DMS53 (cell line): ENCODE measurements around the gene BSG.
"Not testable (repeated sequence)": the region's sequence is repeated elsewhere in the genome, so short reads cannot be mapped to it uniquely, and the experiment has no call there.

Experiments used
- DNase-seq: peaks from one replicate; lab custom pipeline; 2025; lab: John Stamatoyannopoulos, UW

The BSG gene

DNA sequence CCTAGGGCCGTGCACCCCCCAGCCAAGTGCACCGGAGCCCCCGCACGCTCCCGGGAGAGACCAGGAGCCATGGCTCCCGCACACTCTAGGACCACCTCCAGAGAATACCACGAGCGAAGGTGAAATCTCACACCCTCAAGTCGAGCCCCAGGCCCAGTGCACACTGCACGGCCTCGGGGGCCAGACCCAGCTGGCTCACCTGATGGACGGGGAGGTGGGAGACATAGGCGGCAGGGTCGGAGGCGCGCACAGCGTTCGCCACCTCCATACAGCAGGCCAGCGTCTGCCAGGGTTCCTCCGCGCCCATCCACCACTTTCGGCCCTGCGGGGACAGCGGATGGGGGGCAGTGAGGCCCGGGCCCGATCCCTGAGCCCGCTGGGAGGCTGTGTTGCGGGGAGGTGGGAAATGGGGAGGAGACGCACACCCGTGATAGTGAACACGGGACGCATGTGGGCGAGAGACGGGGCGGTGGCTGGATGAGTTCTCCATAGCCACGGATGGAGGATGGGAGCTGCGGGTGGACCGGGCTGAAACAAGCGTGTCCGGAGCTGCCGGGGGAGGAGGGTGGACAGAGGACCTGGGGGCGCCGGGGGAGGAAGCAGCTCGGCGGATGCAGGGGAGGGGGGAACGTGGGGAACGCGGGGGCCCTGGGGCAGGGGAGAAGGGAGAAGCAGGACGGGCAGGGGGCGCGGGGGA, 47.9 kb downstream of the BSG start:
- DNase-seq = no peak

DNA sequence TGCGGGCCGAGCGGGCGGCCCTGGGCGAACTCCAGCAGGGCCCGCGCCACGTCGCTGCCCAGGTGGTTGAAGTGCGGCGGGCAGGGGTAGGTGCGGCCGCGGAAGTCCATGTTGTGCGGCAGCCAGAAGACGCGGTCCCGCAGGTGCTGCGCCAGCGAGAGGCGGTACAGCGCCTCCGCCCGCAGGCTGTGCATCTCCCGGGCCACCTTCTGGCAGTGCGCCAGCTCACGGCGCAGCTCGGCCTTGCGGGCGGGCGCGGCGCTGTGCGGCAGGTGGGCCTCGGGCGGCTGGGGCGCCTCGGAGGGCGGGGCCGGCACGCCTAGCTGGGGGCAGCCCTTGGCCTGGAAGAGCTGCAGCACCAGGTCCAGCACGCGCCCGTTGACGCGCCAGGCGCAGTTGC, 48.8 kb downstream of the BSG start:
- DNase-seq = not testable (repeated sequence)

DNA sequence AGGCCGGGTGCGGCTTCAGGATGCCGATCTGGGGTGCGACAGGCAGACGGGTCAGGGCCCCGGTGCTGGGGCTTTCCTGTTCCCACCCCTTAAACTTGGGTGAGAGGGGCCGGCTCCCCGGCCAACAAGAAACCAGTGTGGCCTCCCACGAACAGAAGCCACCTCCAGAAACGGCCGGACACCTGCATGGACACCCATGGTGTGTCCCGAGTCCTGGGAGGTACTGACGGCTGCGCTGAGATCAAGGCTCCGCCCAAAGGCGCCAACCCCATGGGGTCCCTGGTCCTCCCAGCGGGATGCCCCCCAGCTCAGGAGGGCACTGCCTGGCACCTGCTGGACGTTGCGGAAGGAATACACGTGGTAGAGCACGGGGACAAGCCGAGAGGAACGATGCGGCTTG, 49.4 kb downstream of the BSG start:
- no peak for DNase-seq

- no peak for DNase-seq
Observed at GRCh38 chr19:622666-623065, 50.3 kb downstream of the BSG start.

DNA sequence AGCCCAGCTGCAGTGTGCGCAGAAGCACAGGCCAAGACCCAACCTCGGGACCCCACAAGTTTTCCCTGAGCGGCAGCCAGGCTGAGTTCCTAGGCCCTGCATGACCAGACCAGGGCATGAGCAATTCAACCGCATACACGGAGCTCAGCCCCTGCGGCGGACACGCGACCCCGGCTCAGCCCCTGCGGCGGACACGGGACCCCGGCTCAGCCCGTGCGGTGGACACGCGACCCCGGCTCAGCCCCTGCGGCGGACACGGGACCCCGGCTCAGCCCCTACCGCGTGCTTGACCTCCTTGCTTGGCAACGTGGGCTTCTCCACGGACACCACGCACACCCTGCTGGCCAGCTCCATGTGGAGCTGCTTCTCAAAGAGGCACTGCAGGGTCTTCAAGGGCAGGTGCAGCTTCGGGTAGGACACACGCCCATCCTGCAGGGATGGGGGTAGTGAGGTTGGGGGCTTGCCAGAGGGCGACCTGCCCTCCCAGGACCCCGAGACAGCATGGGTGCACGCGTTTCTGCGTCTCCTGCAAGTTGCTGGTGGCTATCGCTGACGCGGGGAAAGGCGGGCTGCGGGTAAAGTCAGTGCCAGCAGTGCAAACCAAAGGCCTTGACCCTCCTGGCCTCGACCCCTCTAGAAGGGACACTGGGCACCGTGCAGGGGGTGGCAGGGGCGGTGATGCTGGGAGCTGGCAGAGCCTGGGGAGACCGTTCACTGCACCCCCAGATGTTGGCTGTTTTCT, 51.0 kb downstream of the BSG start:
- no peak for DNase-seq

DNA sequence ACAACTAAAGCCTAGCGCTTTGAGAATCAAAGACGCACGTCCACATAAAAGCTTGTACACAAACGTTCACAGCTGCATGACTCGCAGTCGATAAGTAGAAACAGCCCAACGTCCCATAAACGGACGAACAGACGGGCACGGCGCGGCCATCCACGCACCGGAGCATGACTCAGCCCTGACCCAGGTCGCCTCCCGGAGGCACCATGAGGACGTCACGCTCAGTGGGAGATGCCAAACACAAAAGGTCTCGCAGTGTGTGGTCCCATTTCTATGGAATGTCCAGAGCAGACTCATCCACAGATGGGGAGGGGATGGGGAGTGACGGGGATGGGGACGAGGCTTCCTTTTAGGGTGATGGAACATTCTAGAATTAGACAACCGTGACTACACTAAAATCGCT, 51.6 kb downstream of the BSG start:
- no peak for DNase-seq

- DNase-seq = no peak
Observed at GRCh38 chr19:624433-625109, 52.2 kb downstream of the BSG start.

DNA sequence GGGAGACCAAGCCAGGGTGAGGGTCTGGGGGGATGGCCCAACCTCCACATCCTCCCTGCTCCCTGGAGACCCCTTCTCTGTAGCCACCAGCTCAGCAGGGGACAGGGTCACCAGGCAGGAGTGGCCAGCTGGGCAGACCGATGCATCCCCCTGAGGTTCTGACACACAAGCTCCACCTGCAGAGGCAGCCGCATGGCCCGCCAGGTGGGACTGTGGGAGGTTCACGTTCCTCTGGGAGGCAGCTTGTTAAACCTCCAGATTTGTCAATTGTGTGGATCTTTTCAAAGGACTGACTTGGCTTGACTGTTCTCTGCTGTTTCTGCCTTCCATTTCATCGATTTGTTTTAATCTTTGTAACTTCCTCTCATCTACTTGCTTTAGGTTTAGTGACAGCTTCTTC, 52.9 kb downstream of the BSG start:
- no peak for DNase-seq

DNA sequence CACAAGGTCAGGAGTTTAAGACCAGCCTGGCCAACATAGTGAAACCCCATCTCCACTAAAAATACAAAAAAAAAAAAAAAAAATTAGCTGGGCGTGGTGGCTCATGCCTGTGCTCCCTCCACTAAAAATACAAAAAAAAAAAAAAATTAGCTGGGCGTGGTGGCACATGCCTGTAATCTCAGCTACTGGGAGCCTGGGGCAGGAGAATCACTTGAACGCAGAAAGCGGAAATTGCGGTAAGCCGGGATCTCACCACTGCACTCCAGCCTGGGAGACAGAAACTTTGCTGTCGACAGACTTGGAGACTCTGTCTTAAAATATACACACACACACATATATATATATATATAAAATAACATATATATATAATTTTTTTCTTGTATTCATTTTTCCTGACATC, 54.2 kb downstream of the BSG start:
- DNase-seq = not testable (repeated sequence)

- peak; percentile 18 for DNase-seq
Observed at GRCh38 chr19:628168-628567, 55.8 kb downstream of the BSG start.

DNA sequence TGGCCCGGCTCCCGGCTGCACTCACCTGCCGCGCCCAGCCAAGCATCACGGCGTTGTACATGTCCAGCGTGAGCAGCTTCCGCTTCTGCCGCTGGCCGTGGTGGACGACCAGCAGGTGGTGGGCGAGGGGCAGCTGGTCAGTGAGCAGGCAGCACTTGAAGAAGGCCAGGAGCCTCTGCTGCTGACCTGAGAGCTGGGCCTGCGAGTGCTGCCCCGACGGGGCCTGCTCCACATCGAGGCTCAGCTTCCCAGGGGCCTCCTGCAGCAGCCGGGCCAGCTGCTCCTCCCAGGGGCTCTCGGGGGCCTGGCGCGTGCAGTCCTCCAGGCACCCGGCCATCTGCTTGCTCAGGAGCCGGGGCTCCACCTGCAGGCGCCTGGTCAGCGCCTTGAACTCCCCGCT, 57.1 kb downstream of the BSG start:
- not testable (repeated sequence) for DNase-seq

DNA sequence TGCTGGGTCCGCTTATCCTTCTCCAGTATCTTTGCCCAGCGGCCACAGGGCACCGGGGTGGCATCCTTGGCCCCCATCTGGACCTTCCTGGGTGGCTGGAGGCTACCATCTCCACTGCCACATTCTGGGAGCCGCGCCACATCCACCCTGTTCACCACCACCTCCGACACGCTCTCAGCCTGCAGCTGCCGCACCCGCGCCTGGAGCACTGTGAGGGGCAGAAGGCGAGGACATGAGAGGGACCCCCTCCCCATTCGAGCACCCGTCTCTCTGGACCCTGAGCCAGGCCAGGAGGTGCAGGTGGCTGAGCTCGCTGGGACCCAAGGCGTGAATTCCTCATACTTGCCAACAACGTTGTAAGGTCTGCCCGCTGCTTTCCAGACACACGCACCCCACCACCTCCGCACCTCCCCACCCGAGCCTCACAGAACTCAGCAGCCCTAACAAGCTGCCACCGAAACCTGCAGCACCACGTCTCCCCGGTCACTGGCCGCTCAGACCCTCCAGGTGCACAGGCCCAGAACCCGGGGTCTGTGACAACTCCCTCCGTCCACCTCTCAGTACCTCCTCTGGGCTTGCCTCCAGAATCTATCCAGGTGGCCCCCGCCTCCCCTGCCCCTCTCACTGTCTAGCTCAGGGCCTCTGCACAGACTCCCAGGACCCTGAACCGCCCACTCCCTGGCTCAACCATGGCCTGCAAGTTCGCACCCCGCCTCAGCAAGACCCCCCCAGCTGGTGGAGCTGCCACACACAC, 57.7 kb downstream of the BSG start:
- DNase-seq = no peak

DNA sequence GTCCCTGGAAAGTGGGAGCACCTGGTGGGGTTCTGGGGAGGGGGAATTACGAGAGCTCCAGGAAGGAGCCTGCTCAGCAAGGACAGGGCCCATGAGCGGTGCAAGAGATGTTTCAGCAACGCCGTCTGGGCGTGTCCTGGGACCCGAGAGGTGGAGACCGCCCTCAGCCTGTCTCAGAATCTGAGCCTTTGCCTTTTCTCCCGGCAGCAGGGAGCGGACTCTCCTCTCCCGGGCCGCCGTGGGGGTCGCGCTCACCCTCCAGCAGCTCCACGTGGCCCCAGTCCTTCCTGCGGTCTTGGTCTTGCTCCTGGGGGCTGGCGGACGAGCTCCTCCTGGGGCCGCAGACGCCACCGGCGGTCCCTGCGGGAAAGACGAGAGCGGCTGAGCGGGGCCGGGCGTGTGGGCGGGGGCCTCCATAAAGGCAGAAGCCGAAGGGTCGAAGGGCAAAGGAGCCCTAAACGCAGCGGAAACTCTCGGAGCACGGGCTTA, 60.2 kb downstream of the BSG start:
- peak; percentile 62 for DNase-seq
